HepG2 (cell line): ENCODE data around the gene AKAP12. TPM values are rescaled to one million over a fixed set of nuclear protein-coding genes. Genes with fewer than 3 reads are reported as not detected.

Experiments
- ATAC-seq: fragments of 200-7000 bp; cut with Tn5 transposase; 3 replicates; pipeline ENCODE4 v1.9.1; 2020; ENCODE audit warnings: mild to moderate bottlenecking, moderate library complexity
- BruUV-seq: library from RNA; stranded (reverse); fragments of 400-500 nt; replicated peaks from 2 replicates; lab custom pipeline; 2021; lab: Mats Ljungman, UMichigan
- CTCF ChIA-PET: fragments of 300-600 bp; formaldehyde crosslinking; extraction: SDS; loops from one replicate; lab custom pipeline; 2021; ENCODE audit warnings: low total read pairs, inconsistent platforms, low intra/inter-chr PET ratio; lab: Yijun Ruan, JAX
- POLR2A ChIA-PET: fragments of 350-600 bp; sonication (Branson Sonifier 250); formaldehyde crosslinking; loops from one replicate; lab custom pipeline; 2020; ENCODE audit warnings: antibody characterized with exemption, inconsistent platforms; lab: Yijun Ruan, JAX
- DNase-seq: peaks from one replicate; pipeline ENCODE4 v3.0.0-alpha.2; 2015; ENCODE audit warnings: low spot score
- FAIRE-seq: peaks from 3 replicates; lab custom pipeline; 2011; peaks lifted over from hg19 to GRCh38; lab: Jason Lieb, UNC
- H2AFZ ChIP-seq: one replicate; pipeline ENCODE4 v1.6.1; 2011; ENCODE audit warnings: low read length, inconsistent platforms
- H3K27ac ChIP-seq: fragments of 300-600 bp; 3 replicates; pipeline ENCODE4 v1.8.0; 2011; ENCODE audit warnings: mixed run types, mild to moderate bottlenecking, mixed read lengths, low read length, inconsistent platforms; ENCODE audit not compliant: insufficient read depth; ENCODE audit errors: extremely low read length
- H3K27me3 ChIP-seq, 2 experiments: fragments of 200-600 bp in 1 of 2; 2 replicates in 1 of 2; 3 replicates in 1 of 2; pipeline versions ENCODE4 v1.6.0 to v1.8.0; 2011; ENCODE audit warnings: low read length in 2 of 2, mild to moderate bottlenecking in 2 of 2, moderate library complexity in 2 of 2, inconsistent platforms in 1 of 2; ENCODE audit not compliant: insufficient read depth in 2 of 2, control insufficient read depth in 1 of 2
- H3K36me3 ChIP-seq, 2 experiments: fragments of 200-600 bp in 1 of 2; replicated peaks in 1 of 2; 2 replicates in 1 of 2; 3 replicates in 1 of 2; pipeline versions ENCODE4 v1.5.1 to v1.8.0; 2011; ENCODE audit warnings: low read length in 2 of 2, inconsistent platforms in 1 of 2; ENCODE audit not compliant: insufficient read depth in 2 of 2, control insufficient read depth in 1 of 2
- H3K4me1 ChIP-seq: 2 replicates; pipeline ENCODE4 v1.5.1; 2012; ENCODE audit warnings: low read length, inconsistent platforms; ENCODE audit not compliant: insufficient read depth
- H3K4me2 ChIP-seq: 2 replicates; pipeline ENCODE4 v1.6.0; 2011; ENCODE audit warnings: low read depth, low read length, inconsistent platforms
- H3K4me3 ChIP-seq, 3 experiments: fragments of 200-600 bp in 1 of 3; sonication (generic), shearing (Covaris generic) in 1 of 3; replicated peaks in 1 of 3; 2 replicates each; pipeline ENCODE4 v1.5.1; 2011 to 2016; ENCODE audit warnings: low read length in 3 of 3, inconsistent platforms in 2 of 3, low read depth in 2 of 3, mild to moderate bottlenecking in 2 of 3, control low read depth in 1 of 3, mixed read lengths in 1 of 3; ENCODE audit not compliant: insufficient read depth in 1 of 3
- H3K79me2 ChIP-seq: one replicate; pipeline ENCODE4 v1.6.1; 2011; ENCODE audit warnings: low read length, inconsistent platforms; ENCODE audit not compliant: insufficient read depth
- H3K9ac ChIP-seq: 2 replicates; pipeline ENCODE4 v1.6.0; 2011; ENCODE audit warnings: mild to moderate bottlenecking, low read depth, low read length, inconsistent platforms; ENCODE audit not compliant: insufficient read depth
- H3K9me3 ChIP-seq: 2 replicates; pipeline ENCODE4 v1.5.1; 2012; ENCODE audit warnings: mild to moderate bottlenecking, low read length
- H4K20me1 ChIP-seq: 2 replicates; pipeline ENCODE4 v1.6.0; 2011; ENCODE audit warnings: inconsistent platforms, mild to moderate bottlenecking, low read length, moderate library complexity; ENCODE audit not compliant: insufficient read depth
- ATF2 ChIP-seq: sonication (generic); formaldehyde crosslinking; IDR thresholded peaks from 2 replicates; pipeline ENCODE4 v1.4.0; 2020; ENCODE audit warnings: missing genetic modification reagents
- CSRNP1 ChIP-seq: sonication (generic); formaldehyde crosslinking; IDR thresholded peaks from 2 replicates; pipeline ENCODE4 v1.8.1; 2023; ENCODE audit warnings: mild to moderate bottlenecking, missing genetic modification reagents
- ELF4 ChIP-seq: sonication (generic); formaldehyde crosslinking; IDR thresholded peaks from 2 replicates; pipeline ENCODE4 v1.5.0; 2020; ENCODE audit warnings: missing genetic modification reagents, mild to moderate bottlenecking, moderate library complexity, borderline replicate concordance
- GTF2F1 ChIP-seq: fragments of 150-350 bp; IDR thresholded peaks from 2 replicates; pipeline ENCODE4 v1.6.1; 2014; ENCODE audit warnings: low read length
- IRF9 ChIP-seq: sonication (generic); formaldehyde crosslinking; IDR thresholded peaks from 2 replicates; pipeline ENCODE4 v1.8.0; 2022; ENCODE audit warnings: missing genetic modification reagents, mild to moderate bottlenecking, borderline replicate concordance
- MTF2 ChIP-seq: sonication (generic); formaldehyde crosslinking; IDR thresholded peaks from 2 replicates; pipeline ENCODE4 v1.5.0; 2020; ENCODE audit warnings: missing genetic modification reagents, borderline replicate concordance
- PHF5A ChIP-seq: IDR thresholded peaks from one replicate; pipeline ENCODE4 v1.6.1; 2018; ENCODE audit warnings: low read depth, missing genetic modification reagents; ENCODE audit not compliant: unreplicated experiment
- PREB ChIP-seq: sonication (generic); formaldehyde crosslinking; IDR thresholded peaks from 2 replicates; pipeline ENCODE4 v1.4.0; 2020; ENCODE audit warnings: missing genetic modification reagents
- PRPF4 ChIP-seq: fragments of 200-400 bp; formaldehyde crosslinking; IDR thresholded peaks from 2 replicates; pipeline ENCODE4 v1.6.1; 2016; ENCODE audit warnings: low read length, low read depth; ENCODE audit not compliant: poor library complexity, severe bottlenecking
- YEATS4 ChIP-seq: sonication (generic); formaldehyde crosslinking; IDR thresholded peaks from 2 replicates; pipeline ENCODE4 v1.4.0; 2020; ENCODE audit warnings: missing genetic modification reagents, borderline replicate concordance
- ZFP62 ChIP-seq: sonication (generic); formaldehyde crosslinking; IDR thresholded peaks from 2 replicates; pipeline ENCODE4 v1.4.0; 2020; ENCODE audit warnings: missing genetic modification reagents
- ZFP90 ChIP-seq: sonication (generic); formaldehyde crosslinking; IDR thresholded peaks from 2 replicates; pipeline ENCODE4 v1.8.0; 2022; ENCODE audit warnings: missing genetic modification reagents, mild to moderate bottlenecking, inconsistent platforms, borderline replicate concordance
- ZNF451 ChIP-seq: sonication (generic); formaldehyde crosslinking; IDR thresholded peaks from 2 replicates; pipeline ENCODE4 v1.5.0; 2020; ENCODE audit warnings: mild to moderate bottlenecking, missing genetic modification reagents
- ZNF556 ChIP-seq: sonication (generic); formaldehyde crosslinking; IDR thresholded peaks from 2 replicates; pipeline ENCODE4 v1.4.0; 2020; ENCODE audit warnings: mild to moderate bottlenecking, missing genetic modification reagents, borderline replicate concordance
- ZNF772 ChIP-seq: sonication (generic); formaldehyde crosslinking; IDR thresholded peaks from 2 replicates; pipeline ENCODE4 v1.5.0; 2020; ENCODE audit warnings: mild to moderate bottlenecking, missing genetic modification reagents
- WGBS: methylation state at CpG from one replicate; pipeline ENCODE4 v1.1.6; 2017; ENCODE audit warnings: low lambda C conversion rate; 5-methylcytosine and 5-hydroxymethylcytosine counted together
- in situ Hi-C: cut with HindIII; loops from 2 replicates; pipeline ENCODE4 v1.10.0; 2017; ENCODE audit warnings: low pct_unique_long_range_greater_than_20kb; ENCODE audit not compliant: extremely low pct_ligation_motif_present
- intact Hi-C: fragments of 100-400 bp; cut with micrococcal nuclease; formaldehyde crosslinking; loops from one replicate; pipeline ENCODE4 v1.10.0; 2022; ENCODE audit not compliant: unreplicated experiment
- polyA plus RNA-seq, 8 experiments: library from polyadenylated mRNA; depleted of rRNA in 3 of 8; stranded (reverse) in 7 of 8; unstranded in 1 of 8; fragments of >200 nt; fragmentation: Illumina TruSeq in 4 of 8; extraction: Trizol in 4 of 8; gene quantifications; 2 replicates each; pipeline versions ENCODE4 v1.2.1 to v1.2.3, GENCODE V29; 2011 to 2016; ENCODE audit warnings: low read depth in 4 of 8, missing spikeins in 1 of 8, mixed read lengths in 1 of 8; ENCODE audit not compliant: insufficient read depth in 1 of 8
- total RNA-seq, 5 experiments: library from RNA; depleted of rRNA; stranded (reverse); fragments of >200 nt; fragmentation: Illumina TruSeq; extraction: Trizol; gene quantifications; 2 replicates each; pipeline ENCODE4 v1.2.3, GENCODE V29; 2016; ENCODE audit warnings: low read depth in 1 of 5

The AKAP12 gene
- total and polyA plus RNA-seq, 2 of the 13 experiments (the other 11 are each of a cell fraction or from before 2014, with no cell fraction given) = 10.6 to 19.0 TPM

GRCh38 chr6:151248295-151248694 is 8.5 kb downstream of the AKAP12 start:
- Histone ChIP-seq H3K79me2 (no peaks in the 10 kb centered on the region), H3K36me3 (no peaks in the 10 kb centered on the region), H3K4me2 (no peak overlapping the region), H3K27me3 (no peaks in the 10 kb centered on the region), H3K4me3 (no peak overlapping the region), H3K27ac (no peak overlapping the region), H2AFZ (no peak overlapping the region), H3K9ac (no peak overlapping the region), H4K20me1 (no peaks in the 10 kb centered on the region), H3K4me1 (no peaks in the 10 kb centered on the region), H3K9me3 (no peaks in the 10 kb centered on the region)
- DNase-seq (no peak), FAIRE-seq (no peak), ATAC-seq (no peak)
- no peak for TF ChIP-seq IRF9
- no peak for TF ChIP-seq PRPF4
- no peak for TF ChIP-seq ZNF451 (CRISPR knock-in tag)
- TF ChIP-seq YEATS4 = no peak
- TF ChIP-seq ATF2 (CRISPR knock-in tag) = no peak
- no peak for TF ChIP-seq ZNF556 (CRISPR knock-in tag)
- TF ChIP-seq ZNF772 = no peak
- no peak for TF ChIP-seq MTF2 (CRISPR knock-in tag)
- no peak for TF ChIP-seq ZFP62
- TF ChIP-seq ELF4 = no peak
- TF ChIP-seq PHF5A = no peak
- no peak for TF ChIP-seq PREB (CRISPR knock-in tag)
- TF ChIP-seq CSRNP1 (CRISPR knock-in tag) = no peak
- no peak for TF ChIP-seq GTF2F1
- no peak for TF ChIP-seq ZFP90
- in situ Hi-C loops = no loop called here
- 73% methylated on average over 3 of the region's 3 CpGs for WGBS
- POLR2A ChIA-PET = no interaction called here
- BruUV-seq = no TSS peak
- intact Hi-C loops = no loop called here
- CTCF ChIA-PET = no interaction called here
